G401.6 (cell line): Measurements from ENCODE around the gene TLE1.
"Not testable (repeated sequence)": the region's sequence is repeated elsewhere in the genome, so short reads cannot be mapped to it uniquely, and the experiment has no call there.

Experiments
- FAIRE-seq: peaks from 2 replicates; lab custom pipeline; 2012; peaks lifted over from hg19 to GRCh38; lab: Jason Lieb, UNC

Gene TLE1

GRCh38 chr9:81621785-81622259, 67.5 kb downstream of the TLE1 start:
- FAIRE-seq: no peak

DNA sequence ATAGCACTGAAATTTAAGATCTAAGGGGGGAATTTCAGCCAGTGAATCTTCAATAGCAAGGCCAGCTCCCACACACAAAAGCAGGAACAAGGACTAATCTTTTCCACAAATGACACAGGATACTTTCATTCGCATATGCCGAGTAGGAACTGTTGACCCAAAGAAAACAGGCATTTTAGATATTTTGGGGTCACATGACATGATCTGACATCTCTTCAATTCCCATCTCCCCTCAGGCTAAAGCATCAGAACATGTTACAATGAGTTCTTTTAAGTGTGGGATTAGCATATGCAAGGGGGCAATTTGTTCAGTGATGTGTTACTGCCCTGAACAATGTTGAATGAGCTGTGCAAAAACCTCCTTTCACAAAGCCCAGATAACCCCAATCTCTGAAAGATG, 68.2 kb downstream of the TLE1 start:
- no peak for FAIRE-seq

DNA sequence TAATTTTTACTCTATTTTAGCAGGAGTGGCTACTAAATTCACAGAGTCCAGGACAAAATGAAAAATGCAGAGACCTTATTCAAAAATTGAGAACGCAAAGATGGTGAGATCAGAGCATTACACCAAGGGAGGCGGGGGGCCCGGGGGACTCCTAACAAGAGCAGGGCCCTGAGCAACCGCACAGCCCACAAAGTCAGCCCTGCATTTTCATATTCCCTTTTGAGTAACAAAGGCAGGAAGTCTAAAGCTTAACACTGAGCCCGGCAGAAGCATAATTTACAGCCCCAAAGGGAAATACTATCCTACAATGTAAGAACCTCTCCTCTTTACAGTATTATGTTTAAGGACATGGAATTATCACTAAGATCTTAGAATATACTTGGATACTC, 69.4 kb downstream of the TLE1 start:
- no peak for FAIRE-seq

- FAIRE-seq: no peak
These were observed 69.9 kb downstream of the TLE1 start for GRCh38 chr9:81619353-81620001.

GRCh38 chr9:81618923-81619322, 70.4 kb downstream of the TLE1 start:
- FAIRE-seq: no peak

DNA sequence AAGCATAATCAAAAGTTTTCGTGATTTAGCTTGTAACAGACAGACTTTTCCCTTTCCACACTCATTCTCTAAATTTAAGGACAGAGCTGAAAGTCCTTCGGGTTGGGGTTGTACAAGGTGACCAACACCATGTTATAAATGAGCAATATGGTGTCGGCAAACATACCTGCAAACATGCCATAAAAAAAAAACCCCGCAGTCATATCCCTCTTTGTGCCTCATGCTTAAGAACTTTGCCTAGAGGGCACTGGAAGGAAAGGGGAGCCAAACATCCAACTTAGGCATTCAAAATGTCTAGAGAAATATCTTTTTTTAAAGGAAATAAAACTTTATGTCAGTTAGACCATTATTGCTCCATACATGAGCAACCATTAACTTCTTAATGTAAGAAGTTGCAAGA, 73.2 kb downstream of the TLE1 start:
- no peak for FAIRE-seq

GRCh38 chr9:81614335-81614734, 75.0 kb downstream of the TLE1 start:
- FAIRE-seq: no peak

GRCh38 chr9:81613002-81613812, 76.1 kb downstream of the TLE1 start:
- FAIRE-seq: no peak

DNA sequence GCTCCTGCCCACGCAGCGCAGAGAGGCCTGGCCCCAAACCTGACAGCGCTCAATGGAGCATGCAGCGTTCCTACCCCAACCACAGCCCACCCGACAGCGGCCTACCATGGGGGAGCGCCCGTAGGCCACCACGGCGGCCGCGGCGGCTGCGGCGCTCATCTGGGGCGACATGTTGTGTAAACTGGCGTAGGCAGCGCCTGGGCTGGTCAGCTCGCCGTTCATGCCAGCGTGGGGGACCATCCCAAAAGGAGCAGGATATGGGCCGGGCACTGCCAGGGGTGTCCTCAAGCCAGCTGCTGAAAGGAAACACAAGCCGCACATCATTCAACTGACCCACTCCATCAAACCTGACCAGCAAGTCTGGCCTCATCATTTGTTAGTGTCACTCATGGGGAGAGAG, 77.7 kb downstream of the TLE1 start:
- no peak for FAIRE-seq

- FAIRE-seq: no peak
These were observed 78.6 kb downstream of the TLE1 start for GRCh38 chr9:81610740-81611107.

DNA sequence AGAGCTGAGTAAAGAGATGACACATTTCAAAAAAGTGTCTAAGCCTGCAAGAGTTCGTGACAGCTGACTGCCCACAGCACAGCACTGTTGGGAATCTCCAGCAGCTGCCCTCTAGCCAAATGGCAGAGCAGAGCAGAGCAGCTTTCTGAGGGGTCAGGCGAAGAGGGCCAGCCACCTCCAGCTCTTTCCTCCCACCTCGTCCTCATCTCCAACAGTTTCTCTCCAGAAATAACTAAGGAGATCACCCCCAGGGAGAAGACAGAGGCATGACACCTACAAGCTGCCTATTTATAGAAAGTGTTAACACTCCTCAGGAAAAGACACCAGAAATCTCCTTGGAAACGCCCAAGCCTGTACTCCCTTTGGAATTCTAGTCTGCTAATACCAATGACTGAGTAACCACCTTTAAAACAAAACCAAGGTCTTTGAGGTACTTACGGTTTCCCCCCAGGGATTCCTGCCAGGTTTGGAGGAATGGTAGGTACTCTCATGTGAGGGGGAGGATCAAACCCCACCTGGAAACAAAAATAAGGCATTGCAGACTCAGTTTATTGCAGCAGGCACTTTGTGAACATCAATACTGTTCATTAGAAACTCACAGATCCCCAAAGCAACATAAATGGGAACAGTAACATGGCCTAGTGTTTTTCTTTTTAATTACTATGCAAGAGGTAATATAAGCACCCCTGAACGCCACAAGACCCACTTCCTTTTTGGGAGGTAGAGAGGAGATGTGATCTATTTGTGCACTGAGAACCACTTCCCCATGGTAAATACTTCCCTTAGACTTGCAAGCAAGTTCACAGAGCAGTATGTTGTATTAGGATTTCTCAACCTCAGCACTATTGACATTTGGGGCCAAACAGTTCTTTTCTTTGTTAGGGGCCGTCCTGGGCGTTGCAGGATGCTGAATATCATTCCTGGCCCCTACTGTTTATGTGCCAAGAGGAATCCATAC, 79.3 kb downstream of the TLE1 start:
- no peak for FAIRE-seq

GRCh38 chr9:81608289-81608657, 81.1 kb downstream of the TLE1 start:
- FAIRE-seq: no peak

GRCh38 chr9:81607593-81608288, 81.6 kb downstream of the TLE1 start:
- no peak for FAIRE-seq

GRCh38 chr9:81606261-81606660, 83.1 kb downstream of the TLE1 start:
- not testable (repeated sequence) for FAIRE-seq

GRCh38 chr9:81605170-81605670, 84.1 kb downstream of the TLE1 start:
- FAIRE-seq: no peak

DNA sequence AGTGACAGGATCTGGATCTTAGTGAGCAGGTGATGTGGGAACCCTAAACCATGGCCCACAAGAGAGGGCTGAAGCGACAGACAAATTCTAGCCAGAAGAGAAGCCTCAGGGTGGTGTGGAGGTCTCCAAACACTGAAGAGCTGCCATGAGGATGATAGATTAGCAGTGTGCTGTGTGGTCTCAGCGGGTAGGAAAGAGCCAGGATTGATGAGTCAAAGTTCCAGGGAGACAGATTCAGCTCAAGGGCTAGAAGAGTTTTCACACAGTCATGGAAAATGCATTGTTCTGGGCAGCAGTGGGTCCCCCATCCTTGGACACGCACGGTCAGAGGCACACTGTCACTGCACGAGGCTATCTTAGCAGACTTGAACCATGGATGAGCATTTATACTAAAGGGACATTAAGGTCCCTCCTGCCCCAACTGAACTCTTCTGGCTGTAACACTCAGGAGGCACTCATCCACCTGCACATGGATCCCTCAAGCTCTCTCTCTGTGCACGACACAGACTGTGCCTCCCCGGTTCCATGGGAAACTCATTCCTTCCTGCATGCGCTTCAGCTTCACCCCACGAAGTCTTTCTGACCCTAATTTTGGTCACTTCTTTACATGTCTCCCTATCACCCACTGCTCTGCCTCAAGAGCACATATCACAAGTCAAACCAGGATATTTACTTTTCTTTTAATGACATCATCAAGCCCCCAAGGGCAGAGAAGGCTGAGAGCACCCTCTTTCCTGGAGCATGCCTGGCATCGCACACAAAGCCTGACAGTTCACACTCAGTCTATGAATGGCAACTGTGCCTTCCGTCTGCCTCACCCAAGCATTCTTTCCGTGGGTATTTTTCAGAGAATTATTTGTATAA, 84.8 kb downstream of the TLE1 start:
- FAIRE-seq: no peak

GRCh38 chr9:81602887-81603680, 86.3 kb downstream of the TLE1 start:
- no peak for FAIRE-seq

DNA sequence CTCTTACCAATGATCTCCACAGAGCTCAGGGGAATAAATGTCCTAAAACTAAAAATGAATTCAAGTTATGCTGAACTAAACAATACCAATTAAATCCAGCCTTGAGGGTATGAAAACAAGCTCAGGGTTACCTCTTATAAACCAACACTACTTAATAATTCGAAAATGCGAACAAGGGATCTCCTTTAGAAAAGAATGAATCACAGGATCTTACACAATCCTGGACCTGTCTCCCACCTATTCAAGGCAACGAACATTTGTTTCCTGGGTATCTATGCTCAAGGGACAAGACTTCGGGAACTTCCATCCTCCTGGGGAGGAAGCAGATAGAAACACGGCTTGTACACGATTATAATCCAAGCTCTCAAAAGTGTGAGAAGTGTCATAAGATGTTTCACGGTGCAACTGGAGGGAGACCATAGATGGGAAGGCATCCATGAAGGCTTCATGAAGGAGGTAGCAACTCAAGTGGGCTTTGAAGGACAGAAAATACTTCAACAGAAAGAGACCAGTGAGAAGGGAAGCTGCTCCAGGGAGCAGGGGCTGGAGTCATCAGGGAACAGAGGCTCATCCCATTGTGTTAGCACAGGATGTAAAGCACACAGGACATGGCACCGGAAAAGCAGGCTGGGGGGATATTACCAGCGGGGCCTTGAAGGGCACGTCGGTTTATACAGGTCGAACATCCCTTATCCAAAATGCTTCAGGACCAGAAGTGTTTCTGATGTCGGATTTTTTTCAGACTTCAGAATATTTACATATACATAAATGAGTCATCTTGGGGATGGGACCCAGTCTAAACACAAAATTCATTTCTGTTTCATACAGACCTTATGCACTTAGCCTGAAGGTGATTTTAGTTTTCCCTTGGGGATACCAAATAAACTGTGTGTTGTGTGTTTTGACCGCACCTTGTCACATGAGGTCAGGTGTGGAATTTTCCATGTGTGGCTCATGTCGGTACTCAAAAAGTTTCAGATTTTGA, 87.4 kb downstream of the TLE1 start:
- FAIRE-seq: no peak

DNA sequence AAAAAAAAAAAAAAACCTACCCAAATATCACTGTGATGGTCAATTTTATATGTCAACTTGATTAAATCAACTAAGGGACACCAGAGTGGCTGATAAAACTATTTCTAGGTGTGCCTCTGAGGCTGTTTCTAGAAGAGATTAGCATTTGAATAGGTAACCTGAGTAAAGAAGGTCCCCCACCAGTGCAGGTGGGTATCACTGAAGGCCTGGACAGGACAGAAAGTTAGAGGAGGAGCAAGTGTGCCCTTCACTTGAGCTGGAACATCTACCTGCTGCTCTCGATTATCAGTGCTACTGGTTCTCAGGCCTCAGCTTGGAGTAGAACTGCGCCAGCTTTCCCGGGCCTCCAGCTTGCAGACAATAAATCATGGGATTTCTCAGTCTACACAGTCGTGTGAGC, 88.7 kb downstream of the TLE1 start:
- FAIRE-seq: no peak
